Measurements from ENCODE around the gene TMEM53.

The TMEM53 gene

DNA sequence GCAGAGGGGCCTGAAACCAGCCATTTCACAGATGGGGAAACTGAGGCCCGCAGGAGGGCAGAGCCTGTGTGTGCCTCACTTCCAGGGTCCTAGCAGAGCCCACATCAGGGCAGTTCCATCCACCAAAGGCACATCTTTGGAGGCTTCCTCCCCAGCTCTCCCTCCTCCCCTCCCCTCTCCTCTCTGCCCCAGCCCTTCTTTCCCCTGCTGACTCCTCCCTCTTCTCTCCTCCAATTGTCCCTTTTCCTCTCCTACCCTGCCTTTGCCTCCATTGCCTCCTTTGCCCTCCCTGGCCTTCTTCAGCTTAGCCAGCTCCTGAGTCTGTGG, 56.6 kb downstream of the TMEM53 start:
- TF ChIP-seq, protein P1, sequence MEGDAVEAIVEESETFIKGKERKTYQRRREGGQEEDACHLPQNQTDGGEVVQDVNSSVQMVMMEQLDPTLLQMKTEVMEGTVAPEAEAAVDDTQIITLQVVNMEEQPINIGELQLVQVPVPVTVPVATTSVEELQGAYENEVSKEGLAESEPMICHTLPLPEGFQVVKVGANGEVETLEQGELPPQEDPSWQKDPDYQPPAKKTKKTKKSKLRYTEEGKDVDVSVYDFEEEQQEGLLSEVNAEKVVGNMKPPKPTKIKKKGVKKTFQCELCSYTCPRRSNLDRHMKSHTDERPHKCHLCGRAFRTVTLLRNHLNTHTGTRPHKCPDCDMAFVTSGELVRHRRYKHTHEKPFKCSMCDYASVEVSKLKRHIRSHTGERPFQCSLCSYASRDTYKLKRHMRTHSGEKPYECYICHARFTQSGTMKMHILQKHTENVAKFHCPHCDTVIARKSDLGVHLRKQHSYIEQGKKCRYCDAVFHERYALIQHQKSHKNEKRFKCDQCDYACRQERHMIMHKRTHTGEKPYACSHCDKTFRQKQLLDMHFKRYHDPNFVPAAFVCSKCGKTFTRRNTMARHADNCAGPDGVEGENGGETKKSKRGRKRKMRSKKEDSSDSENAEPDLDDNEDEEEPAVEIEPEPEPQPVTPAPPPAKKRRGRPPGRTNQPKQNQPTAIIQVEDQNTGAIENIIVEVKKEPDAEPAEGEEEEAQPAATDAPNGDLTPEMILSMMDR (IDR thresholded peaks at IDR 0.05; ENCODE audit: borderline replicate concordance, insufficient read depth, low read depth, low read length) = no peak
- H3K4me3 ChIP-seq (ENCODE audit: low read depth, low read length) = no peak overlapping the region

DNA sequence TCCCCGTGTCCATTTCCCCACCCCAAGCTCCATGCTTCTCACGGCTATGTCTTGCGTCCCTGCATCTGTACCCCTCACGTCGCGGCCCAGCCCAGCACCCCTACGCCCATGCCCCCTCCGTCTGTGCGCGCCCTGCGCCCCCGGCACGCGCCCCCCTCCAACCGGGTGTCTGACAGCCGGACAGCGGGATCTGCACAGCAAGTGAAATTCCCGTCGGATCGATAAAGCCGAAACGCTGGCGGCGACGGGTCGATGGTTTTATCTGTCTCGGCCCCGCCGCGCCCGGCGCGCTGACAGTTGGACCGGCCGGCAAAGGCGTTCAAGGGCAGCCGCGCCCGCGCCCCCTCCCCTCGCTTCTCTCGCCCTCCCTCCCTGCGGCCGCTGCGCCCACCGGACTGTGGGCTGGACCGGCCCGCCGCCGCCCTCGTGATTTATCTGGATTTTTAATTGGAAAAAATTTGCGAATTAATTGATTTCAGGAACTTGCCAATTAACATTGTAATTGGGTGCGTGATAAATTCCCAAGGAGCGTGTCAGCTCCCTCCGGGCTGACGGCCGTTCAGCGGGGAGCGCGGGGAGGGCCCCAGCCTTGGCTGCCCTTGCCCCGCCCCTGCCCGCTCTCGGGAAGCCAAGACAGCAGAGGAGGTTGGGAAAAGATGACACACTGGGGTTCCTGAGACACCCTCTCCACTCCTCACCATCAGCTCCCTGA, 57.1 kb downstream of the TMEM53 start:
- TF ChIP-seq, protein P1 (IDR thresholded peaks at IDR 0.05; ENCODE audit: borderline replicate concordance, insufficient read depth, low read depth, low read length) = no peak
- no peak overlapping the region for H3K4me3 ChIP-seq (ENCODE audit: low read depth, low read length)

DNA sequence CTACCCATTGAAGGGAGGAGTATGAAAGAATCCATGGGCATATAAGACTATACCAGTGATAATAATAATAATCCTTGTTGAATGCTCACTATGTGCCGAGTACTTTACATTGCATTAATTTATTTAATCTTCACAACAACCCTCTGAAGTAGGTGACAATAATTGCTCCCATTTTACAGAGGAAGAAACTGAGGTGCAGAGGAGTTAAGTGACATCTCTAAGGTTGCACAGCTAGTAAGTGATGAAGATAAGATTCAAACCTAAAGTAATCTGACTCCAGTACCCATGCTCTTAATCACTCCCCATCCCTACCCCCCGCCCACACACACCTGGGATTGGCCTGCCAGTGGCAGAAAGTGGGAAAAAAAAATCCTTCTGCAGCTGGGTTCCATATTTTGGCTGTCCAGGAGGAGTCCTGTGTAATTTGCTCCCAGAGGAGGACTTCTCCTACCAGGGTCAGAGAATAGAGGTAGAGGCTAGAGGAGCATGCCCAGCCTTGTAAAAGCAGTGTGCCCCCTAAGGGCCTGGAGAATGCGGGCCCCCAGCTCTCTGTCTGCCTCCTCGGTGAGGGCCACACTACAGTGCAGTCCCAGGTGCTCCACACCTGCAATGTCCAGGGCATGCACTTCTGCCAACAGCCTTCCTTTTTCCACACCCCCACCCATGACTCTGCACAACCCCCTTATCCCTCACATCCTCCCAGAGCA, 57.8 kb downstream of the TMEM53 start:
- TF ChIP-seq, protein P1 (IDR thresholded peaks at IDR 0.05; ENCODE audit: borderline replicate concordance, insufficient read depth, low read depth, low read length) = no peak

DNA sequence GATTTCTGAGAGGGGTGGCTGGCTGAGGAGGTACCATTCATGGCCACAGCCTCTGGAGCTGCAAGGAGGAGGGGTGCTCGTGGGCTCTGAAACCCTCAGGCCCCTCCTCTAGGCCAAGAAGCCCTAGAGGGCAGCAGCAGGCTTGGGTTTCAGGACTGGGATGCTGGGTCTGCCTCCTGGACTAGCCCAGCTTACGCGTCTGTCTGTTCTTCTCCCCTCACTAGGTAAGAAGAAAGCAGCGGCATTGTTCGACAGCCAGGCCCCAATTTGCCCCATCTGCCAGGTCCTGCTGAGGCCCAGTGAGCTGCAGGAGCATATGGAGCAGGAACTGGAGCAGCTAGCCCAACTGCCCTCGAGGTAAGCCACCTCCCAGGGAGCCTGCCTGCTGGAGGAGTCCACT, 60.3 kb downstream of the TMEM53 start:
- TF ChIP-seq, protein P1 (IDR thresholded peaks at IDR 0.05; ENCODE audit: borderline replicate concordance, insufficient read depth, low read depth, low read length) = no peak
- H3K4me3 ChIP-seq (ENCODE audit: low read depth, low read length) = no peak overlapping the region

More for the DNA sequence above, 57.8 kb downstream of the TMEM53 start:
- H3K4me3 ChIP-seq (ENCODE audit: low read depth, low read length) = no peak overlapping the region

DNA sequence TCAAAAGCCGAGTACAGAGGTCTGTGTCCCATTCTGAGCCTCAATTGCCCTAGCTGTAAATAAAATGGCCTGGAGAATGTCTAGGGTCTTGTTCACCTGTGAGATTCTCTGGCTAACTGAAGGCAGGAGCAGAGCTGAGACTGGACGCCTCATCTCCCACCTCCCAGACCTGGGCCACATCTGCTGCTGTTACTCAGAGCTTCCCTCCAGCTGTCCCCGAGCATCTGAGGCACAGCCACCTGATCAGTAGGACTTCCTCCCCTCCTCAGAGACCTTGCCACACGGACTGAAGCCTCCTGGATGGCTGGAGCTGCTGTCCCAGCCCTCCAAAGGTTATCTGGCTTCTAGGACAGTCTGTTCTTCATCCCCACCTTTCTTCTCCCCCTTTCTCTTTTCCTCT, 62.4 kb downstream of the TMEM53 start:
- no peak overlapping the region for H3K4me3 ChIP-seq (ENCODE audit: low read depth, low read length)

DNA sequence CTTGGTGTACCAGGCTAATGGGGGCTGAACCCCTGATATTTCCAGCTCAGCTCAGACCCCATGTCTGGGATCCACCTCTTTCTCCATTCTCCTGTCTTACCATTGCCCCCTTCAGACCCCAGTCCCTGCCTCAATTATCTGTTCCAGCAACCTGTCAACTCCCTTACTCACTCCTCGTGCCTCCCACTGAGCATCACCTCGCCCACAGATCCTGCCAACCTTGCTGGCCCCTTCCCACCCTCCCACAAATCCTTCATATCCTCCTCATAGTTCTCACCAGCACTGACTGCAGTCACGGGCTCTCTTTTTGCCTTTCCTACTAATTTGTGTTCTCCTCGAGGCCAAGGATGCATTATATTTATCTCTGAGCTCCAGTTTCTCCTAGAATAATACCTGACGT, 62.9 kb downstream of the TMEM53 start:
- no peak overlapping the region for H3K4me3 ChIP-seq (ENCODE audit: low read depth, low read length)

More for the DNA sequence above, 62.4 kb downstream of the TMEM53 start:
- TF ChIP-seq, protein P1 (IDR thresholded peaks at IDR 0.05; ENCODE audit: borderline replicate concordance, insufficient read depth, low read depth, low read length) = no peak

More for the DNA sequence above, 62.9 kb downstream of the TMEM53 start:
- TF ChIP-seq, protein P1 (IDR thresholded peaks at IDR 0.05; ENCODE audit: borderline replicate concordance, insufficient read depth, low read depth, low read length) = no peak

Data from GM12875 (cell line).